DND-41 (cell line): ENCODE measurements around the gene HCN1.

ENCODE experiments used
- CTCF ChIP-seq: IDR thresholded peaks from 2 replicates; pipeline ENCODE4 v1.5.1; 2012; ENCODE audit warnings: borderline replicate concordance, low read length, moderate library complexity, mild to moderate bottlenecking; ENCODE audit not compliant: poor library complexity, severe bottlenecking; ENCODE audit errors: extremely low read depth
- EZH2 ChIP-seq: IDR thresholded peaks from 3 replicates; pipeline ENCODE4 v1.6.1; 2012; ENCODE audit warnings: borderline replicate concordance, low read depth, mild to moderate bottlenecking, moderate library complexity, low read length, inconsistent platforms; ENCODE audit not compliant: severe bottlenecking

GRCh38 chr5:45507178-45507577 lies 189.0 kb downstream of the HCN1 start:
- TF ChIP-seq CTCF (no peak), EZH2 (no peak)
